HuH-7.5 (cell line): ENCODE measurements around the gene GRIFIN.

ENCODE experiments used
- DNase-seq: peaks from one replicate; pipeline ENCODE4 v3.0.0; 2011; ENCODE audit warnings: low spot score

Gene GRIFIN

GRCh38 chr7:2476298-2476697 lies at the start of gene GRIFIN:
GRIFIN (minus strand) TSS chr7:2476398; CDS start chr7:2476383, 15 bp downstream.
- no peak for DNase-seq

GRCh38 chr7:2524808-2525657 lies 48.8 kb upstream of the GRIFIN start:
- DNase-seq = no peak

GRCh38 chr7:2523941-2524807 lies 48.0 kb upstream of the GRIFIN start:
- DNase-seq = no peak

- no peak for DNase-seq
These were observed 47.3 kb upstream of the GRIFIN start for GRCh38 chr7:2523461-2523936.

- DNase-seq = no peak
These were observed 46.7 kb upstream of the GRIFIN start for GRCh38 chr7:2522780-2523433.

- DNase-seq = no peak
These were observed 45.9 kb upstream of the GRIFIN start for GRCh38 chr7:2521952-2522591.

- no peak for DNase-seq
These were observed 45.1 kb upstream of the GRIFIN start for GRCh38 chr7:2521341-2521745.

- no peak for DNase-seq
These were observed 44.6 kb upstream of the GRIFIN start for GRCh38 chr7:2520761-2521290.

- DNase-seq = peak; percentile 93
These were observed 44.0 kb upstream of the GRIFIN start for GRCh38 chr7:2520131-2520760.

GRCh38 chr7:2519119-2519930 lies 43.1 kb upstream of the GRIFIN start, which contains the start of gene LFNG:
LFNG (plus strand) TSS chr7:2519774; CDS start chr7:2519862, 88 bp downstream.
- DNase-seq = peak; percentile 100

GRCh38 chr7:2518737-2519118 lies 42.5 kb upstream of the GRIFIN start:
- DNase-seq = no peak

- DNase-seq = no peak
These were observed 41.7 kb upstream of the GRIFIN start for GRCh38 chr7:2517678-2518507.

- DNase-seq = no peak
These were observed 40.8 kb upstream of the GRIFIN start for GRCh38 chr7:2517026-2517425.

GRCh38 chr7:2516194-2516555 lies 40.0 kb upstream of the GRIFIN start:
- DNase-seq = no peak

GRCh38 chr7:2515424-2516193 lies 39.4 kb upstream of the GRIFIN start:
- DNase-seq = no peak

GRCh38 chr7:2514473-2515423 lies 38.5 kb upstream of the GRIFIN start:
- no peak for DNase-seq

GRCh38 chr7:2513702-2514101 lies 37.5 kb upstream of the GRIFIN start:
- DNase-seq = no peak
